Prostate gland (tissue), 2 donors: ENCODE results near the gene KCNMB4.

Source experiments
- POLR2A ChIP-seq: fragments of 450-650 bp; IDR thresholded peaks from one replicate; pipeline ENCODE4 v1.6.1; 2016; ENCODE audit warnings: antibody characterized with exemption, mild to moderate bottlenecking
- TF ChIP-seq, protein P1 (sequence below), 4 experiments: fragments of 200-600 bp in 2 of 4; fragments of 450-650 bp in 2 of 4; sonication (generic) in 2 of 4; IDR thresholded peaks; 1 replicate in 3 of 4; 2 replicates in 1 of 4; pipeline ENCODE4 v1.5.1; 2016 to 2019; ENCODE audit warnings: antibody characterized with exemption in 4 of 4, mild to moderate bottlenecking in 2 of 4, moderate library complexity in 2 of 4

DNA sequence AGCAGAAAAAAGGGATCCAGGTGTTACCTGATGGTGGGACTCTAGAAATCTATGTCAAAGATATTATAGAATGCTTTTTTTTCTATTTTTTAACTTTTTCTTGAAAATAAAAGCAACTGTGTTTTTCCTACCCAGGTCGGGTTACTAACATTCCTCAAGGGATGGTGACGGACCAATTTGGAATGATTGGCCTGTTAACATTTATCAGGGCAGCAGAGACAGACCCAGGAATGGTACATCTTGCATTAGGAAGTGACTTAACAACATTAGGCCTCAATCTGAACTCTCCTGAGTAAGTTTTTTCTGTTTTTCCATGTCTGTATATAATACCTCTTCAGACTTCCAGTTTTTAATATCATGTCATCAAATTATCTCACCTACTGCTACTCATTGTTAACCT lies 27.6 kb upstream of the KCNMB4 start:
- TF ChIP-seq, protein P1, sequence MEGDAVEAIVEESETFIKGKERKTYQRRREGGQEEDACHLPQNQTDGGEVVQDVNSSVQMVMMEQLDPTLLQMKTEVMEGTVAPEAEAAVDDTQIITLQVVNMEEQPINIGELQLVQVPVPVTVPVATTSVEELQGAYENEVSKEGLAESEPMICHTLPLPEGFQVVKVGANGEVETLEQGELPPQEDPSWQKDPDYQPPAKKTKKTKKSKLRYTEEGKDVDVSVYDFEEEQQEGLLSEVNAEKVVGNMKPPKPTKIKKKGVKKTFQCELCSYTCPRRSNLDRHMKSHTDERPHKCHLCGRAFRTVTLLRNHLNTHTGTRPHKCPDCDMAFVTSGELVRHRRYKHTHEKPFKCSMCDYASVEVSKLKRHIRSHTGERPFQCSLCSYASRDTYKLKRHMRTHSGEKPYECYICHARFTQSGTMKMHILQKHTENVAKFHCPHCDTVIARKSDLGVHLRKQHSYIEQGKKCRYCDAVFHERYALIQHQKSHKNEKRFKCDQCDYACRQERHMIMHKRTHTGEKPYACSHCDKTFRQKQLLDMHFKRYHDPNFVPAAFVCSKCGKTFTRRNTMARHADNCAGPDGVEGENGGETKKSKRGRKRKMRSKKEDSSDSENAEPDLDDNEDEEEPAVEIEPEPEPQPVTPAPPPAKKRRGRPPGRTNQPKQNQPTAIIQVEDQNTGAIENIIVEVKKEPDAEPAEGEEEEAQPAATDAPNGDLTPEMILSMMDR (IDR thresholded peaks at IDR 0.05): no peak
- no peak for TF ChIP-seq POLR2A
